Keratinocyte (primary cell): ENCODE measurements around the gene HTR2C. TPM values are rescaled to one million over a fixed set of nuclear protein-coding genes. Genes with fewer than 3 reads are reported as not detected.

Experiments
- DNase-seq: peaks from one replicate; pipeline ENCODE4 v3.0.0-alpha.2; 2011; ENCODE audit warnings: low read depth, missing footprints, low spot score
- FAIRE-seq: peaks from 2 replicates; lab custom pipeline; 2011; peaks lifted over from hg19 to GRCh38; lab: Jason Lieb, UNC
- H2AFZ ChIP-seq: 2 replicates; pipeline ENCODE4 v1.6.0; 2012; ENCODE audit warnings: low read length, control low read depth, inconsistent platforms; ENCODE audit not compliant: control insufficient read depth
- H3K27ac ChIP-seq: 2 replicates; pipeline ENCODE4 v1.5.1; 2011; ENCODE audit warnings: low read length; ENCODE audit not compliant: control insufficient read depth, insufficient read depth
- H3K27me3 ChIP-seq: 3 replicates; pipeline ENCODE4 v1.6.0; 2011; ENCODE audit warnings: low read length; ENCODE audit not compliant: control insufficient read depth, insufficient read depth; ENCODE audit errors: extremely low read depth
- H3K36me3 ChIP-seq, 2 experiments: 2 replicates in 1 of 2; 3 replicates in 1 of 2; pipeline ENCODE4 v1.5.1; 2011; ENCODE audit warnings: low read length in 2 of 2, mild to moderate bottlenecking in 1 of 2; ENCODE audit not compliant: control insufficient read depth in 2 of 2, insufficient read depth in 2 of 2; ENCODE audit errors: extremely low read depth in 1 of 2
- H3K4me1 ChIP-seq: 3 replicates; pipeline ENCODE4 v1.5.1; 2011; ENCODE audit warnings: low read length; ENCODE audit not compliant: control insufficient read depth, insufficient read depth; ENCODE audit errors: extremely low read depth
- H3K4me2 ChIP-seq: 3 replicates; pipeline ENCODE4 v1.6.0; 2011; ENCODE audit warnings: low read depth, low read length; ENCODE audit not compliant: control insufficient read depth, insufficient read depth; ENCODE audit errors: extremely low read depth
- H3K4me3 ChIP-seq, 3 experiments: fragments of 200-600 bp in 1 of 3; sonication (generic) in 1 of 3; 2 replicates in 2 of 3; 3 replicates in 1 of 3; pipeline ENCODE4 v1.5.1; 2011 to 2016; ENCODE audit warnings: low read length in 3 of 3, mild to moderate bottlenecking in 3 of 3, control low read depth in 2 of 3, inconsistent platforms in 1 of 3, low read depth in 1 of 3, mixed read lengths in 1 of 3, mixed run types in 1 of 3, moderate library complexity in 1 of 3; ENCODE audit not compliant: control insufficient read depth in 2 of 3, insufficient read depth in 2 of 3; ENCODE audit errors: extremely low read depth in 1 of 3
- H3K79me2 ChIP-seq: 2 replicates; pipeline ENCODE4 v1.6.0; 2012; ENCODE audit warnings: low read length; ENCODE audit not compliant: control insufficient read depth, insufficient read depth
- H3K9ac ChIP-seq: 3 replicates; pipeline ENCODE4 v1.6.0; 2011; ENCODE audit warnings: low read length; ENCODE audit not compliant: control insufficient read depth, insufficient read depth; ENCODE audit errors: extremely low read depth
- H3K9me1 ChIP-seq: 3 replicates; pipeline ENCODE4 v1.6.0; 2011; ENCODE audit warnings: low read length; ENCODE audit not compliant: control insufficient read depth, insufficient read depth; ENCODE audit errors: extremely low read depth
- H3K9me3 ChIP-seq: 2 replicates; pipeline ENCODE4 v1.5.1; 2012; ENCODE audit warnings: low read depth, low read length; ENCODE audit not compliant: control insufficient read depth
- H4K20me1 ChIP-seq: 3 replicates; pipeline ENCODE4 v1.6.0; 2011; ENCODE audit warnings: low read length; ENCODE audit not compliant: control insufficient read depth, insufficient read depth; ENCODE audit errors: extremely low read depth
- CTCF ChIP-seq, 3 experiments: IDR thresholded peaks in 1 of 3; conservative IDR thresholded peaks in 1 of 3; optimal IDR thresholded peaks in 1 of 3; 2 replicates in 2 of 3; 3 replicates in 1 of 3; pipeline versions ENCODE3 to v1.5.1; 2011; ENCODE audit warnings: low read length in 3 of 3, mild to moderate bottlenecking in 3 of 3, moderate library complexity in 2 of 3, control low read depth in 1 of 3, inconsistent platforms in 1 of 3; ENCODE audit not compliant: insufficient read depth in 2 of 3; ENCODE audit errors: extremely low read depth in 1 of 3
- EZH2 ChIP-seq: IDR thresholded peaks from one replicate; pipeline ENCODE4 v1.6.1; 2012; ENCODE audit warnings: inconsistent platforms, mild to moderate bottlenecking, low read length, moderate library complexity
- dilution Hi-C: fragments of 300-500 bp; cut with MboI; formaldehyde crosslinking; loops from one replicate; pipeline ENCODE4 v1.7.0; 2020; ENCODE audit warnings: low sequenced_read_pairs; ENCODE audit not compliant: extremely low pct_ligation_motif_present
- polyA plus RNA-seq, 5 experiments: library from polyadenylated mRNA; depleted of rRNA in 3 of 5; stranded (reverse) in 3 of 5; stranded (forward) in 1 of 5; unstranded in 1 of 5; fragments of >200 nt; gene quantifications; 1 replicate in 1 of 5; 2 replicates in 3 of 5; 3 replicates in 1 of 5; pipeline versions ENCODE4 v1.2.1 to v1.2.3, GENCODE V29; 2011 to 2012; ENCODE audit warnings: missing spikeins in 2 of 5, low read depth in 1 of 5, low replicate concordance in 1 of 5

Gene HTR2C
- polyA plus RNA-seq, 1 donor (not counting 4 experiments of a cell fraction or from before 2014, with no cell fraction given), result not detected

DNA sequence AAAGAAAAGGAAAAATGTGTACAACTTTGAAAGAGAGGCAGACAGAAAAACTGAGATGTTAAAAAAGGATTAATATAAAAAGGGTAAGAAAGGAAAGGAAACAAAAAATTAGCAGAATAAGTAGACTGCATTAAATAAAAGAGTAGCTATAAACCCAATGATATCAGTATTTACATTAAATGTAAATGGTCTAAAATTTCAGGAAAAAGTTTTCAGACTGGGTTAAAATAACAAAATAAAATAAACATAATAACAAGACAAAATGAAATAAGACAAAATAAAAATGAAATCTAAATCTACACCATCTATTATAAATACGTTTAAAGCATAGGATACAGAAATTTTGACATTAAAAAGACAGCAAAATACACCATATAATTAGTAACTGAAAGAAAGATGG lies 199.0 kb downstream of the HTR2C start:
- Histone ChIP-seq H2AFZ (no peak overlapping the region), H3K27ac (no peak overlapping the region), H3K4me1 (no peaks in the 10 kb centered on the region), H3K9me1 (no peaks in the 10 kb centered on the region), H3K9ac (no peak overlapping the region), H3K4me3 (no peak overlapping the region), H3K36me3 (no peaks in the 10 kb centered on the region), H3K4me2 (no peak overlapping the region), H4K20me1 (no peaks in the 10 kb centered on the region), H3K79me2 (no peaks in the 10 kb centered on the region), H3K27me3 (no peaks in the 10 kb centered on the region), H3K9me3 (no peaks in the 10 kb centered on the region)
- FAIRE-seq, result no peak
- no peak for TF ChIP-seq EZH2
- no peak for TF ChIP-seq CTCF (optimal IDR thresholded peaks at IDR 0.05 in 1 of 3, IDR thresholded peaks at IDR 0.05 in 1 of 3, conservative IDR thresholded peaks at IDR 0.05 in 1 of 3; ENCODE audit: extremely low read depth in 1 of 3, insufficient read depth in 2 of 3, low read length in 3 of 3)
- dilution Hi-C loops, result no loop called here
- no peak for DNase-seq

DNA sequence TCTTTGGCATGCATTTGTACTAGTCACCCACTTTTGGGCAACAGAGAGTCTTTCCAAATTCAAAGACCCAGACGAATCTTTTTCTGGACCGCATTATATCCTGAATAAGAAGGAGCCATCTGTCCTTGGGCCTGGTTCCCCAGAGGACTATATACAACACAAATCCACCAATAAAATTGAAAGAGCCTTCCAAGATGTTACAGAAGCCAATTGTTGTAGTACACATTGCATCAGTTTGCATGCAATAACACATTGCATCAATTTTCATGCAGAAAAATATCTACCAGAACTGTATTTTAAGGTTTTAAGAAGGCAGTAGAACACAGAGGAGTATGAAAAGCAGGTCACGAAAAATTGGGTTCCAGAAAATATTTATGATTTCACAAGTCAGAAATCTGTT lies 203.2 kb downstream of the HTR2C start:
- Histone ChIP-seq H3K4me1 (no peaks in the 10 kb centered on the region), H3K27ac (no peak overlapping the region), H3K9me3 (no peaks in the 10 kb centered on the region), H4K20me1 (no peaks in the 10 kb centered on the region), H3K36me3 (no peaks in the 10 kb centered on the region), H3K9me1 (no peaks in the 10 kb centered on the region), H2AFZ (no peak overlapping the region), H3K9ac (no peak overlapping the region), H3K27me3 (no peaks in the 10 kb centered on the region), H3K4me3 (no peak overlapping the region), H3K4me2 (no peak overlapping the region), H3K79me2 (no peaks in the 10 kb centered on the region)
- dilution Hi-C loops, result no loop called here
- TF ChIP-seq EZH2 (no peak), CTCF (optimal IDR thresholded peaks at IDR 0.05 in 1 of 3, IDR thresholded peaks at IDR 0.05 in 1 of 3, conservative IDR thresholded peaks at IDR 0.05 in 1 of 3; ENCODE audit: extremely low read depth in 1 of 3, insufficient read depth in 2 of 3, low read length in 3 of 3) (no peak)
- FAIRE-seq (no peak), DNase-seq (no peak)
